ENCODE data around the gene ENDOG.
"Not testable (repeated sequence)": the region's sequence is repeated elsewhere in the genome, so short reads cannot be mapped to it uniquely, and the experiment has no call there.

ENDOG gene

GRCh38 chr9:128818099-128818838, at the start of gene ENDOG:
ENDOG (plus strand) TSS chr9:128818500; CDS start chr9:128818685, 185 bp downstream.
- peak; percentile 97 for DNase-seq (ENCODE audit: low spot score)

- no peak for DNase-seq (ENCODE audit: low spot score)
Observed at GRCh38 chr9:128768606-128769005, 49.7 kb upstream of the ENDOG start.

- no peak for DNase-seq (ENCODE audit: low spot score)
Observed at GRCh38 chr9:128770286-128771030, 47.8 kb upstream of the ENDOG start.

GRCh38 chr9:128771094-128771721, 47.1 kb upstream of the ENDOG start:
- DNase-seq (ENCODE audit: low spot score) = peak; percentile 7

GRCh38 chr9:128771745-128772519, 46.4 kb upstream of the ENDOG start, which contains the start of gene ZER1:
ZER1 (minus strand) TSS chr9:128771927; CDS start chr9:128755565, 16,362 bp downstream.
- peak; percentile 90 for DNase-seq (ENCODE audit: low spot score)

- DNase-seq (ENCODE audit: low spot score) = no peak
Observed at GRCh38 chr9:128773049-128773448, 45.3 kb upstream of the ENDOG start.

- no peak for DNase-seq (ENCODE audit: low spot score)
Observed at GRCh38 chr9:128774804-128775203, 43.5 kb upstream of the ENDOG start.

GRCh38 chr9:128780093-128780492, 38.2 kb upstream of the ENDOG start:
- not testable (repeated sequence) for DNase-seq (ENCODE audit: low spot score)

GRCh38 chr9:128781187-128782070, 36.9 kb upstream of the ENDOG start:
- DNase-seq (ENCODE audit: low spot score) = no peak

- DNase-seq (ENCODE audit: low spot score) = no peak
Observed at GRCh38 chr9:128782669-128783068, 35.6 kb upstream of the ENDOG start.

GRCh38 chr9:128785427-128785826, 32.9 kb upstream of the ENDOG start:
- no peak for DNase-seq (ENCODE audit: low spot score)

GRCh38 chr9:128786681-128787601, 31.4 kb upstream of the ENDOG start, which contains the start of gene TBC1D13:
TBC1D13 (plus strand) TSS chr9:128787253; CDS start chr9:128787354, 101 bp downstream.
- DNase-seq (ENCODE audit: low spot score) = peak; percentile 88

GRCh38 chr9:128787659-128788058, 30.6 kb upstream of the ENDOG start:
- no peak for DNase-seq (ENCODE audit: low spot score)

GRCh38 chr9:128788445-128788844, 29.9 kb upstream of the ENDOG start:
- no peak for DNase-seq (ENCODE audit: low spot score)

- DNase-seq (ENCODE audit: low spot score) = no peak
Observed at GRCh38 chr9:128790536-128790935, 27.8 kb upstream of the ENDOG start.

GRCh38 chr9:128792134-128792533, 26.2 kb upstream of the ENDOG start:
- DNase-seq (ENCODE audit: low spot score) = no peak

- no peak for DNase-seq (ENCODE audit: low spot score)
Observed at GRCh38 chr9:128792978-128793686, 25.2 kb upstream of the ENDOG start.

GRCh38 chr9:128794961-128795360, 23.3 kb upstream of the ENDOG start:
- not testable (repeated sequence) for DNase-seq (ENCODE audit: low spot score)

- DNase-seq (ENCODE audit: low spot score) = no peak
Observed at GRCh38 chr9:128798896-128799295, 19.4 kb upstream of the ENDOG start.
